Psoas muscle (tissue), 8 donors: ENCODE measurements around the gene FOCAD. TPM values are rescaled to one million over a fixed set of nuclear protein-coding genes. Genes with fewer than 3 reads are reported as not detected.

Source experiments
- ATAC-seq, 4 donors: fragments of 200-7000 bp; cut with Tn5 transposase; one replicate each; pipeline ENCODE4 v1.9.1; 2020; ENCODE audit warnings: moderate library complexity in 3 of 4, mild to moderate bottlenecking in 2 of 4
- DNase-seq, 2 donors: peaks; one replicate each; pipeline ENCODE4 v3.0.0-alpha.2; 2020
- H3K27ac ChIP-seq: fragments of 200-600 bp; one replicate; pipeline ENCODE4 v1.8.0; 2022
- H3K27me3 ChIP-seq, 3 donors: fragments of 200-600 bp in 1 of 3; one replicate each; pipeline versions ENCODE4 v1.6.1 to v1.8.0; 2013 to 2022; ENCODE audit warnings: low read length in 2 of 3, mild to moderate bottlenecking in 2 of 3, moderate library complexity in 1 of 3; ENCODE audit not compliant: insufficient read depth in 3 of 3
- H3K36me3 ChIP-seq, 2 donors: fragments of 200-600 bp in 1 of 2; one replicate each; pipeline versions ENCODE4 v1.6.1 to v1.8.0; 2013 to 2022; ENCODE audit warnings: low read depth in 1 of 2, mild to moderate bottlenecking in 1 of 2, moderate library complexity in 1 of 2; ENCODE audit not compliant: insufficient read depth in 1 of 2
- H3K4me1 ChIP-seq: fragments of 200-600 bp; one replicate; pipeline ENCODE4 v1.8.0; 2022
- H3K4me3 ChIP-seq: fragments of 200-600 bp; one replicate; pipeline ENCODE4 v1.8.0; 2022; ENCODE audit warnings: mild to moderate bottlenecking
- H3K9me3 ChIP-seq: fragments of 200-600 bp; one replicate; pipeline ENCODE4 v1.8.0; 2022
- CTCF ChIP-seq: fragments of 200-600 bp; IDR thresholded peaks from one replicate; pipeline ENCODE4 v1.8.0; 2022; ENCODE audit warnings: antibody characterized with exemption
- WGBS, 3 donors: extraction: QIAGEN DNeasy Blood & Tissue Kit; methylation state at CpG; one replicate each; pipeline versions ENCODE4 v1.1.6 to v1.1.7; 2013; 5-methylcytosine and 5-hydroxymethylcytosine counted together
- intact Hi-C, 2 donors: fragments of 100-400 bp; cut with DNase I; formaldehyde crosslinking; loops; one replicate each; pipeline versions ENCODE4 v1.11.0 to v1.14.2; 2022
- polyA plus RNA-seq, 3 donors: library from polyadenylated mRNA; stranded (reverse); fragments of 200-250 nt; gene quantifications; one replicate each; pipeline ENCODE4 v1.2.3, GENCODE V29; 2013
- total RNA-seq, 4 donors: library from RNA; stranded (reverse); fragmentation: NEBNext Ultra II Directional in 2 of 4; extraction: Animal tissue kit (Norgen Biotek cat#: 25700) in 2 of 4; gene quantifications; one replicate each; pipeline versions ENCODE4 v1.2.1 to v1.2.4, GENCODE V29; 2021 to 2023
- donor health status: healthy with polysubstance abuse.
- donor health status: DM: no; HTN: no; CAD: no; lungs with moderate emphysema.
- donor health status: Bipolar disorder and iron deficiency.
- donor health status: healthy.
- donor health status: DM: yes; HTN: yes; CAD: no.
- donor health status: DM: no; HTN: no; CAD: no.
- donor health status: DM: no; HTN: no; CAD: no.
- donor health status: DM: yes; HTN: yes; CAD: no.

Gene FOCAD
- total and polyA plus RNA-seq, 7 donors: 5.8 to 24.8 (median 12.1) TPM

- 95 to 100% (median 97%) methylated on average over 2 of the region's 2 CpGs for WGBS, 3 donors
- Histone ChIP-seq H3K36me3 (no peaks in the 10 kb centered on the region), H3K27me3 (no peaks in the 10 kb centered on the region), H3K4me1 (peaks cover 13% of the 10 kb centered on the region), H3K4me3 (no peak overlapping the region), H3K27ac (no peak overlapping the region), H3K9me3 (peaks cover 7% of the 10 kb centered on the region)
- no peak for DNase-seq
- intact Hi-C loops: no loop called here
- no peak for ATAC-seq
- no peak for TF ChIP-seq CTCF
Observed at GRCh38 chr9:20681467-20681866, 2.6 kb upstream of the FOCAD start.

- no peaks in the 10 kb centered on the region for H3K36me3 ChIP-seq
- WGBS, 3 donors: 1 to 2% (median 1%) methylated on average over 27 of the region's 27 CpGs
- H3K27ac ChIP-seq: peak overlapping the region; percentile 96
- DNase-seq (peak; percentile 75 to 77), ATAC-seq (peak in 3 of 4 donors; percentile 9 to 23 (median 10))
- H3K9me3 ChIP-seq: no peaks in the 10 kb centered on the region
- H3K4me3 ChIP-seq: peak overlapping the region; percentile 89
- no peak for TF ChIP-seq CTCF
- intact Hi-C loops: loop anchor here (2.0 kb wide), 2 partner anchors 61 to 63 kb away; partner anchors contain the start of gene MLLT3 (in 1 of the 2)
- H3K27me3 ChIP-seq: no peaks in the 10 kb centered on the region
- peaks cover 13% of the 10 kb centered on the region for H3K4me1 ChIP-seq
Observed at GRCh38 chr9:20683351-20684034, 566 bp upstream of the FOCAD start.

DNA sequence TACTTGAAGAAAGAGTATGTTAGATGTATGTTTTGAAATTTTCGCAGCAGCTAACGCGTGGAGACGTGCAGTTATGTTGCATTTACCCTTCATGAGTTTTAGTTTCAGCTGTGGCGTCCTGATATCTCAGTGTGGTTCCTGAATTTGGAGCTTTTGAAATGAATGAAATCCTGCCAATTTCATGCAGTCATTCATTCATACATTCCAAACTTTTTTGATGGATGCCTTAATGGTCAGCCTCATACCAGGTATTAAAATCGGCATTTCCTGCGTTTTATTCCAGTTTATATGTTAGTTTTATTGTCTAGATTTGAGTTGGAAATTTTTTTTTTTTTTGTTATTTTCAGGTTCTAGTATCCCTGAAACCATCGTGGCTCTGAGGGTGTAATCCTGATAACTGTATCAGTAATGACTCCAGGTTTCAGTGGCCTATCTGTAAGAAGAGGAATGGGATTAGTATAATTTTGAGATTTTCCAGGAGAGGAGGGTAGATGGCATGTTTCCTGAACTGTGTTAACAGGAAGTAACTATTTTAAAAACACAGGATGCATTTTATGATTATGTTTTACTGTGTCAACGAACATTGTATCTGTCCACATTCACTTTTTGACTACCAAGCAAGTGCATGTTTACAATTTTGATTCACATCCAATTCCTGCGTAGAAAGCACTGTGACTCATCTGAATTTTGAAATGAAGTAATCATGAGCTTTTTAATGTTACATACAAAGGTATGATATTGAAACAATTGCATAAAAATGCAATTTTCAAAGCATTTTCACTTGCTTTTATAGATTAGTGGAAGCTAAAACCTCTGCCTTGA is 1.0 kb downstream of the FOCAD start:
- TF ChIP-seq CTCF: no peak

GRCh38 chr9:20685769-20686168 is 1.7 kb downstream of the FOCAD start:
- H3K27me3 ChIP-seq: no peaks in the 10 kb centered on the region
- intact Hi-C loops: loop anchor here (2.0 kb wide), 2 partner anchors 63 to 65 kb away; partner anchors contain the start of gene MLLT3 (in 1 of the 2)
- WGBS, 3 donors: 49 to 60% (median 50%) methylated on average over 8 of the region's 8 CpGs
- H3K4me1 ChIP-seq: peaks cover 21% of the 10 kb centered on the region
- TF ChIP-seq CTCF: no peak
- no peak for DNase-seq
- no peaks in the 10 kb centered on the region for H3K9me3 ChIP-seq
- H3K27ac ChIP-seq: peak overlapping the region; percentile 96
- no peaks in the 10 kb centered on the region for H3K36me3 ChIP-seq
- peak overlapping the region; percentile 89 for H3K4me3 ChIP-seq
- no peak for ATAC-seq

More for the DNA sequence above, 1.0 kb downstream of the FOCAD start:
- no peak for DNase-seq
- no peaks in the 10 kb centered on the region for H3K27me3 ChIP-seq
- peak overlapping the region; percentile 96 for H3K27ac ChIP-seq
- WGBS, 3 donors: 1 to 3% (median 3%) methylated on average over 10 of the region's 10 CpGs
- peak overlapping the region; percentile 89 for H3K4me3 ChIP-seq
- H3K9me3 ChIP-seq: no peaks in the 10 kb centered on the region
- peak in 1 of 4 donors; percentile 27 for ATAC-seq
- intact Hi-C loops: loop anchor here (2.0 kb wide), 2 partner anchors 62 to 64 kb away; partner anchors contain the start of gene MLLT3 (in 1 of the 2)
- H3K4me1 ChIP-seq: peaks cover 17% of the 10 kb centered on the region
- no peaks in the 10 kb centered on the region for H3K36me3 ChIP-seq
